ENCODE results near the gene ST3GAL2.

DNA sequence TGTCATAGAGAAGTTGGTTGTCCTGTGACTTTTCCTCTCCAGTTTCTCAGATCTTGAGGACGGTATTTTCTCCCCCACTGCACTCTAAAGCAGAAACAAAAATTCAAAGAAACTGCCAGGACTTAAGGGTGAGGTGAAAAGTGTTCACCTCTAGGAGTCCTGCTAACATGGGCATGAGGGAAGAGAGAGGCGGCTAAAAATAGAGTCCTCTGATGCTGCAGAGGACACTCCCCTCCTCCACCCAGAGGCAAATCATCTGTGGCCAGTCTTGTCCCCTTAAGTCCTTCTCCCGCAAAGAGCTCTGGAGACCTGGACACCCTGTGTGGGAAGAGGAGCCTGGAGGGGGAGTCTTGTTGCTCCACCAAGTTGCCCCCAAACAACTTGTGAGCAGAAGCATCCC is 96.9 kb downstream of the ST3GAL2 start:
- TF ChIP-seq EZH2 (IDR thresholded peaks at IDR 0.05) (no peak), POLR2AphosphoS5 (IDR thresholded peaks at IDR 0.05; ENCODE audit: borderline replicate concordance, low read depth, low read length) (no peak), FOXP2 (optimal IDR thresholded peaks at IDR 0.05; ENCODE audit: control extremely low read depth, extremely low read length, insufficient read depth) (no peak)

All from SK-N-MC (cell line).